Ramos (cell line): ENCODE measurements around the gene AP1AR.

Source experiments
- in situ Hi-C: fragments of 300-500 bp; cut with MboI; formaldehyde crosslinking; loops from one replicate; pipeline ENCODE4 v1.14.3; 2022; ENCODE audit warnings: low sequenced_read_pairs; ENCODE audit not compliant: unreplicated experiment

AP1AR gene

GRCh38 chr4:112276113-112276512 is 44.5 kb downstream of the AP1AR start:
- in situ Hi-C loops: loop anchor here (25.0 kb wide), 1 partner anchor 1286 kb away; no protein-coding TSS in a partner anchor

GRCh38 chr4:112277220-112277619 is 45.6 kb downstream of the AP1AR start:
- in situ Hi-C loops: loop anchor here (25.0 kb wide), 1 partner anchor 1285 kb away; no protein-coding TSS in a partner anchor

GRCh38 chr4:112277705-112278448 is 46.3 kb downstream of the AP1AR start:
- in situ Hi-C loops: loop anchor here (25.0 kb wide), 1 partner anchor 1284 kb away; no protein-coding TSS in a partner anchor

- in situ Hi-C loops: loop anchor here (25.0 kb wide), 1 partner anchor 1283 kb away; no protein-coding TSS in a partner anchor
These were observed 47.7 kb downstream of the AP1AR start for GRCh38 chr4:112279025-112279881.

GRCh38 chr4:112279882-112280315 is 48.3 kb downstream of the AP1AR start:
- in situ Hi-C loops: loop anchor here (25.0 kb wide), 1 partner anchor 1282 kb away; no protein-coding TSS in a partner anchor

GRCh38 chr4:112280386-112281056 is 48.9 kb downstream of the AP1AR start:
- in situ Hi-C loops: loop anchor here (25.0 kb wide), 1 partner anchor 1282 kb away; no protein-coding TSS in a partner anchor

GRCh38 chr4:112281895-112282398 is 50.4 kb downstream of the AP1AR start:
- in situ Hi-C loops: loop anchor here (25.0 kb wide), 1 partner anchor 1280 kb away; no protein-coding TSS in a partner anchor

- in situ Hi-C loops: loop anchor here (25.0 kb wide), 1 partner anchor 1279 kb away; no protein-coding TSS in a partner anchor
These were observed 51.5 kb downstream of the AP1AR start for GRCh38 chr4:112282860-112283667.

GRCh38 chr4:112284166-112284565 is 52.6 kb downstream of the AP1AR start:
- in situ Hi-C loops: loop anchor here (25.0 kb wide), 1 partner anchor 1278 kb away; no protein-coding TSS in a partner anchor

- in situ Hi-C loops: loop anchor here (25.0 kb wide), 1 partner anchor 1277 kb away; no protein-coding TSS in a partner anchor
These were observed 53.2 kb downstream of the AP1AR start for GRCh38 chr4:112284662-112285411.

GRCh38 chr4:112287258-112287989 is 55.8 kb downstream of the AP1AR start:
- in situ Hi-C loops: loop anchor here (25.0 kb wide), 1 partner anchor 1275 kb away; no protein-coding TSS in a partner anchor

- in situ Hi-C loops: loop anchor here (25.0 kb wide), 1 partner anchor 1274 kb away; no protein-coding TSS in a partner anchor
These were observed 56.9 kb downstream of the AP1AR start for GRCh38 chr4:112288455-112288854.

GRCh38 chr4:112289407-112290253 is 58.0 kb downstream of the AP1AR start:
- in situ Hi-C loops: loop anchor here (25.0 kb wide), 1 partner anchor 1273 kb away; no protein-coding TSS in a partner anchor

GRCh38 chr4:112290341-112290740 is 58.8 kb downstream of the AP1AR start:
- in situ Hi-C loops: loop anchor here (25.0 kb wide), 1 partner anchor 1272 kb away; no protein-coding TSS in a partner anchor

GRCh38 chr4:112296949-112297880 is 65.6 kb downstream of the AP1AR start, which contains the start of gene ALPK1:
TSS of gene ALPK1 (plus strand) at chr4:112297369.
- in situ Hi-C loops: loop anchor here (25.0 kb wide), 1 partner anchor 1265 kb away; no protein-coding TSS in a partner anchor
